ENCODE data around the gene MCM3AP. TPM values are rescaled to one million over a fixed set of nuclear protein-coding genes. Genes with fewer than 3 reads are reported as not detected.

MCM3AP gene
- total and polyA plus RNA-seq, 9 of the 15 experiments (the other 6 are each of a cell fraction or from before 2014, with no cell fraction given), result 6.5 to 179 (median 69.6) TPM

- TF ChIP-seq ZNF518B (CRISPR knock-in tag; IDR thresholded peaks at IDR 0.05), result no peak
- TF ChIP-seq ARHGAP35 (IDR thresholded peaks at IDR 0.05; ENCODE audit: partially characterized antibody), result no peak
- TF ChIP-seq ZNF780A (CRISPR knock-in tag; IDR thresholded peaks at IDR 0.05), result no peak
- no peak for TF ChIP-seq ZKSCAN8 (CRISPR knock-in tag; IDR thresholded peaks at IDR 0.05)
- no peak for TF ChIP-seq ZBTB34 (CRISPR knock-in tag; IDR thresholded peaks at IDR 0.05)
- TF ChIP-seq ZNF57 (CRISPR knock-in tag; IDR thresholded peaks at IDR 0.05), result no peak
- TF ChIP-seq MNT (conservative IDR thresholded peaks at IDR 0.05), result peak in 1 of 2 experiments; percentile 50; a peak in 2 of 4 replicates
- TF ChIP-seq ZNF785 (CRISPR knock-in tag; IDR thresholded peaks at IDR 0.05), result no peak
- TF ChIP-seq BRCA1 (IDR thresholded peaks at IDR 0.05), result no peak
- TF ChIP-seq BRCA1 (CRISPR knock-in tag; IDR thresholded peaks at IDR 0.05), result no peak
- no peak for TF ChIP-seq ZBTB49 (CRISPR knock-in tag; IDR thresholded peaks at IDR 0.05; ENCODE audit: borderline replicate concordance)
- TF ChIP-seq SRSF3 (IDR thresholded peaks at IDR 0.05; ENCODE audit: insufficient read depth, low read length), result no peak
- TF ChIP-seq MYNN (IDR thresholded peaks at IDR 0.05), result peak; percentile 16; the same call in 1 of the 2 replicates
- TF ChIP-seq MYNN (CRISPR knock-in tag; IDR thresholded peaks at IDR 0.05), result no peak
- TF ChIP-seq CREB3 (tag; conservative IDR thresholded peaks at IDR 0.05; ENCODE audit: low read depth), result no peak
- TF ChIP-seq CTCFL (IDR thresholded peaks at IDR 0.05; ENCODE audit: borderline replicate concordance, insufficient read depth, low read depth, low read length, poor library complexity, severe bottlenecking), result peak; percentile 67
These were observed 20.7 kb downstream of the MCM3AP start (continued) for GRCh38 chr21:46264690-46265144.

Data from K562 (cell line).